Activated T-cell treated with anti-CD3 and anti-CD28 coated beads, Interleukin-2, amount 50 U/mL, for 24 hours (primary cell): ENCODE data around the gene SLK.

ENCODE experiments used
- DNase-seq: peaks from one replicate; pipeline ENCODE4 v3.0.0-alpha.2; 2020
- H3K27ac Mint-ChIP-seq: 2 replicates; pipeline ENCODE4 v1.8.0; 2020; ENCODE audit warnings: mild to moderate bottlenecking, mixed read lengths
- H3K27me3 Mint-ChIP-seq: 2 replicates; pipeline ENCODE4 v1.8.0; 2020; ENCODE audit warnings: mixed read lengths
- H3K36me3 Mint-ChIP-seq: 2 replicates; pipeline ENCODE4 v1.8.0; 2020; ENCODE audit warnings: low read depth, mixed read lengths
- H3K4me1 Mint-ChIP-seq: 2 replicates; pipeline ENCODE4 v1.8.0; 2020; ENCODE audit warnings: low read depth, mixed read lengths
- H3K4me3 Mint-ChIP-seq: 2 replicates; pipeline ENCODE4 v1.8.0; 2020; ENCODE audit warnings: mild to moderate bottlenecking, moderate library complexity, mixed read lengths
- H3K9me3 Mint-ChIP-seq: 2 replicates; pipeline ENCODE4 v1.8.0; 2020; ENCODE audit warnings: mixed read lengths

Gene SLK

DNA sequence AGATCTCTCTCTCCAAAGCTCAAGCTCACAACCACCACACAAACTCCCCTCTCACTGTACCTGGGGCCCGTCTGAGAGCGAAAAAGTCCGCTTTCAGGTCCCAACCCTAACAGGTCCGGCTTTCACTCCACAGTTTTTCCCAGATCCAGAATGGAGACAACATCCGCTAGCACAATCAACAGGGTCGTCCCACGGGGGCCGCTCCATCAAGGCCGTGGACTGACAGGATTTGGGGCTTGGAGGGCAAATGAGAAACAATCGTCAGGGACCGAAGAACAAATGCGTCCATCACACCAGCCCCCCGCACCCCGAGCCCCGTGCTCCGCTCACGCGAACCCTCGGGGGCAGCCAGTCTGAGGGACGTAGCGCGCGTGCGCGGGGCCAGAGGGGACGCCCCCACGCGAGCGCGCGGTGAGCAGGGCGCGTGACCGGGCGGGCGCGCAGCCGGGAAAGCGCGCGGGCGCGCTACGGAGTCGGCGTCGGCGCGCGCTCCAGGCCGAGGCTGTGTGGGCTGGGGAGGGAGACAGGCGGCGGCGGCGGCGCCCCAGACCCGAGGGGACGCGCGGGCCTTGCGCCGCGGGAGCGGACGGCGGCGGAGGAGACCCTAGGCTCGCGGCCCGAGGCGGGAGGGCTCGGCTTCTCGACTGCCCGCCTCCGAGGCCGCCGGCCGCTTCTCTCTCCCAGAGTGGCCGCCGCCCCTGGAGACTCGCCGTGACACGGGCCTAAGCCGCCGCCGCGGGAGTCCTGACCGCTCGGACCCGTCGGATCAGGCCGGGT lies at the start of gene SLK:
TSS of gene SLK (plus strand) at position 470 of the 777 bp plus-strand sequence. CDS start 606 bp downstream, outside the sequence.
- DNase-seq = peak; percentile 90
- H3K4me3 Mint-ChIP-seq = peak within 1 kb of the TSS; percentile 93
- H3K4me1 Mint-ChIP-seq = peaks cover 38% of the 10 kb centered on the region
- peaks cover 19% of the 10 kb centered on the region for H3K36me3 Mint-ChIP-seq
- H3K27me3 Mint-ChIP-seq = no peaks in the 10 kb centered on the region
- no peaks in the 10 kb centered on the region for H3K9me3 Mint-ChIP-seq
- peak within 1 kb of the TSS; percentile 95 for H3K27ac Mint-ChIP-seq

GRCh38 chr10:103917302-103918052 lies 49.5 kb upstream of the SLK start:
- no peaks in the 10 kb centered on the region for H3K27me3 Mint-ChIP-seq
- peaks cover 47% of the 10 kb centered on the region for H3K36me3 Mint-ChIP-seq
- peak overlapping the region; percentile 97 for H3K27ac Mint-ChIP-seq
- H3K4me3 Mint-ChIP-seq = peak overlapping the region; percentile 91
- H3K9me3 Mint-ChIP-seq = peaks cover 9% of the 10 kb centered on the region
- DNase-seq = no peak
- peaks cover 47% of the 10 kb centered on the region for H3K4me1 Mint-ChIP-seq

GRCh38 chr10:103918053-103918846 lies 48.7 kb upstream of the SLK start, which contains the start of gene STN1:
Gene STN1 (minus strand): TSS chr10:103918184. CDS start chr10:103917594, 590 bp downstream.
- Mint-ChIP-seq H3K36me3 (peaks cover 39% of the 10 kb centered on the region), H3K27ac (peak within 1 kb of the TSS; percentile 97), H3K9me3 (peaks cover 9% of the 10 kb centered on the region), H3K4me3 (peak within 1 kb of the TSS; percentile 91), H3K27me3 (no peaks in the 10 kb centered on the region), H3K4me1 (peaks cover 40% of the 10 kb centered on the region)
- peak; percentile 97 for DNase-seq

DNA sequence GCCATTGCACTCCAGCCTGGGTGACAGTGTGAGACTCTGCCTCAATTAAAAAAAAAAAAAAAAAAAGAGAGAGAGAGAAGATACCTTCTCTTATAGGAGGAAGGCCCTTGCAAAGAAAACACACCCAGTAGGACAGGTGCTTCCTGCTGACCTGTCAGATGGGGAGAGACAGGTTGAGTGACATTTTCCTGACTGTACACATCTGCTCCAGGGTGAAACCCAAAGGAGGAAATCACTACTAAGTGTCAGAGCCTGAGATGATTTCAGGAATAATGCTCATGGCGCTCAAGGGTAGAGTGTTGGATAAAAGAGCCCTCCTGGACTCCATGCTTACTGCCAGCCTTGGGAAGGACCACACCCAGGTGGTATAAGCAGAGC lies 47.3 kb upstream of the SLK start:
- no peak overlapping the region for H3K27ac Mint-ChIP-seq
- peaks cover 32% of the 10 kb centered on the region for H3K4me1 Mint-ChIP-seq
- no peak for DNase-seq
- H3K9me3 Mint-ChIP-seq = peaks cover 8% of the 10 kb centered on the region
- no peaks in the 10 kb centered on the region for H3K27me3 Mint-ChIP-seq
- H3K36me3 Mint-ChIP-seq = peaks cover 29% of the 10 kb centered on the region
- no peak overlapping the region for H3K4me3 Mint-ChIP-seq

DNA sequence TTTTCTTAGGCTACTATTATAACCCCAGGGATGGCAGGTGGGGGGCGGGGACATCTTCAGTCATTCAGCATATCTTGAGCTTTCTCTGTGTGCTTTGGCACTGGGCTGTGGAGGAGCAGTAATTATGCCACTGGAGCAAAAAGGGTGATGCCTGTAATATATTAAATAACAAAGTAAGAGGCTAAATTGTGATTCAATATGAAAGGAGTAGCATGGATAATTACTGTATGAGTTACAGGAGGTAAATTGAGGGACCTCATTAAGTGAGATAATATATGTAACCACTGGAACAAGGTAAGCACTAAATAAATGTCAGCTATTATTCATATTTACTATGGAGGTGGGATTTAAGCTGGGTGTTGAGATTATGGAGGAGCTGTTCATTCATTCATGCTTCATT lies 45.7 kb upstream of the SLK start:
- peaks cover 16% of the 10 kb centered on the region for H3K4me1 Mint-ChIP-seq
- H3K27me3 Mint-ChIP-seq = no peaks in the 10 kb centered on the region
- DNase-seq = no peak
- H3K36me3 Mint-ChIP-seq = peaks cover 13% of the 10 kb centered on the region
- no peak overlapping the region for H3K27ac Mint-ChIP-seq
- no peak overlapping the region for H3K4me3 Mint-ChIP-seq
- no peaks in the 10 kb centered on the region for H3K9me3 Mint-ChIP-seq

GRCh38 chr10:103921750-103922195 lies 45.2 kb upstream of the SLK start:
- H3K36me3 Mint-ChIP-seq = peaks cover 11% of the 10 kb centered on the region
- H3K4me1 Mint-ChIP-seq = peaks cover 12% of the 10 kb centered on the region
- no peaks in the 10 kb centered on the region for H3K27me3 Mint-ChIP-seq
- H3K9me3 Mint-ChIP-seq = no peaks in the 10 kb centered on the region
- peak; percentile 43 for DNase-seq
- no peak overlapping the region for H3K4me3 Mint-ChIP-seq
- H3K27ac Mint-ChIP-seq = no peak overlapping the region

DNA sequence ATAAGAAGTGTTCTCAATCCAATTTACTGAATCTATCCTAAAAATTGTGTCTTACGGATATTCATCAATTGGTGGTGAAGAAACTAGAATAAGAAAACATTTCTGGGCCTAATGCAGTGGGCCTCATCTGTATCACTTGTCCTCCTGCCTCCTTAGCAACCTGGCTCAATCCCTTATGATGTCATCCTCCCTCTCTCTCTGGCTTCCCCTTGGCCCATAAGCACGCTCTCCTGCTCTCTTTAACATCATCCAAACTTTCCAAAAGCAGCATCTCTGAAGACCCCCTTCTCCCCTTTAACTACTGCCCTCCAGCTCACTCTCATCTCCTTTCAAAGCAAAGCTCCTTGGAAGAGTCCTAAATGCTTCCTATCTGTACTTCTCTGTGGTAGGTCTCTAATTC lies 44.3 kb upstream of the SLK start:
- no peak for DNase-seq
- H3K27ac Mint-ChIP-seq = no peak overlapping the region
- H3K4me3 Mint-ChIP-seq = no peak overlapping the region
- H3K4me1 Mint-ChIP-seq = peaks cover 9% of the 10 kb centered on the region
- H3K36me3 Mint-ChIP-seq = peaks cover 3% of the 10 kb centered on the region
- no peaks in the 10 kb centered on the region for H3K9me3 Mint-ChIP-seq
- H3K27me3 Mint-ChIP-seq = no peaks in the 10 kb centered on the region

GRCh38 chr10:103923502-103923901 lies 43.4 kb upstream of the SLK start:
- H3K27me3 Mint-ChIP-seq = no peaks in the 10 kb centered on the region
- no peaks in the 10 kb centered on the region for H3K36me3 Mint-ChIP-seq
- DNase-seq = no peak
- no peaks in the 10 kb centered on the region for H3K9me3 Mint-ChIP-seq
- no peak overlapping the region for H3K27ac Mint-ChIP-seq
- H3K4me1 Mint-ChIP-seq = peaks cover 8% of the 10 kb centered on the region
- no peak overlapping the region for H3K4me3 Mint-ChIP-seq

GRCh38 chr10:103925591-103925990 lies 41.3 kb upstream of the SLK start:
- H3K4me1 Mint-ChIP-seq = no peaks in the 10 kb centered on the region
- H3K27me3 Mint-ChIP-seq = no peaks in the 10 kb centered on the region
- H3K27ac Mint-ChIP-seq = no peak overlapping the region
- no peak overlapping the region for H3K4me3 Mint-ChIP-seq
- no peaks in the 10 kb centered on the region for H3K36me3 Mint-ChIP-seq
- DNase-seq = no peak
- no peaks in the 10 kb centered on the region for H3K9me3 Mint-ChIP-seq

DNA sequence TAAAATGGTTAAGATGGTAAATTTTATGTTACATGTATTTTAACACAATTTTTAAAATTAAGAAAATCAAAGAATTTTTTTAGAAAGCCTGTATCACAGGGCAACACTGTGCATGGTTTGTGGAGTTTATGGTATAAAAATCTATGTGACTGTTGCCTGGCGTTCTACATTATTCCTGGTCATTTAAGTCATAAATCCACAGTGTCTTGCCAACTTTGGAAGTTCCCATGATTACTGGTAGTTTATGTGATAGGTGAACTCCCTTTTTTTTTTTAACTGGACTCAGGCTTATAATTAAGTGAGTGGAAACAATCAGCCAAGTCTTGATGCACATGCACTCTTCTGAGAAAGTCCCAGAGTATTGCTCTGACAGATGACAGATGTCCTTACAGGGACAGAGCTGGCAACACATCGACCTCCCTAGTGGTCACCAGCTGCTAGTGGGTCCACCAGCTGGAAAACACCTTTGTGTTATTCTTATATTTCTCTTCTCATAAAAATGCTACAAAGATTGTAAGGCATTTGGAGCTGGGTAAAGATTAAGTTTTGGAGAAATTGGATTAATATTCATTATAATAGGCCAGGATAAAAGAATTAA lies 40.1 kb upstream of the SLK start:
- Mint-ChIP-seq H3K27me3 (no peaks in the 10 kb centered on the region), H3K9me3 (no peaks in the 10 kb centered on the region), H3K4me3 (no peak overlapping the region), H3K27ac (no peak overlapping the region), H3K4me1 (no peaks in the 10 kb centered on the region), H3K36me3 (no peaks in the 10 kb centered on the region)
- no peak for DNase-seq

GRCh38 chr10:103928784-103929183 lies 38.2 kb upstream of the SLK start:
- Mint-ChIP-seq H3K4me1 (no peaks in the 10 kb centered on the region), H3K27me3 (no peaks in the 10 kb centered on the region), H3K9me3 (no peaks in the 10 kb centered on the region), H3K4me3 (no peak overlapping the region), H3K27ac (no peak overlapping the region), H3K36me3 (no peaks in the 10 kb centered on the region)
- DNase-seq = no peak

DNA sequence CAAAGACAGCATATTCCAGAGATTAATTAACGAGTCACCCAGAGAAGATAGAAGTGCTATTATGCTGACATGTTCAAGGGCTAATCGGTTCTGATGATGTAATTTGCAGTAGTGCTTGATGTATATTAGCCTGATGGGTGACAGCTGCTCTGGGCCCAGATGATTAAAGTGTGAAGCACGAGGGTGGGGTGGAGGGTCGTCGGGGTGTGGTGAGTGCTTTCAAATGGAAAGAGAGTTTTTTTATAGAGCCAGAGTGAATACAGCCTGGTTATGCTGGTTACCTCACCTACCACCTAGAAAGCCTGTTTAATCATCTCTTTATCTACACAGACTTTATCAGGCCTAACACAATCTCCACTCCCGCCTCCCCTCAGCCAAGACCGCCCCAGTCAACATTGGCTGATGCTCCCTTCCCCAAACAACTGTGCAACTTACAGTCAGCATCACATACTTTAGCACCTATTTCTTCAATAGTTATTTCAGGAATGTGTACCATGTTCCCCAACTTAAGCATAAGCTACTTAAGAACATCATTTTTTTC lies 37.5 kb upstream of the SLK start:
- no peaks in the 10 kb centered on the region for H3K9me3 Mint-ChIP-seq
- H3K4me1 Mint-ChIP-seq = no peaks in the 10 kb centered on the region
- H3K27ac Mint-ChIP-seq = no peak overlapping the region
- no peak for DNase-seq
- no peaks in the 10 kb centered on the region for H3K27me3 Mint-ChIP-seq
- H3K36me3 Mint-ChIP-seq = no peaks in the 10 kb centered on the region
- H3K4me3 Mint-ChIP-seq = no peak overlapping the region

GRCh38 chr10:103930449-103930848 lies 36.5 kb upstream of the SLK start:
- Mint-ChIP-seq H3K27me3 (no peaks in the 10 kb centered on the region), H3K27ac (no peak overlapping the region), H3K36me3 (no peaks in the 10 kb centered on the region), H3K4me3 (no peak overlapping the region), H3K4me1 (no peaks in the 10 kb centered on the region), H3K9me3 (no peaks in the 10 kb centered on the region)
- no peak for DNase-seq

GRCh38 chr10:103930881-103931280 lies 36.1 kb upstream of the SLK start:
- Mint-ChIP-seq H3K27ac (no peak overlapping the region), H3K27me3 (no peaks in the 10 kb centered on the region), H3K36me3 (no peaks in the 10 kb centered on the region), H3K4me3 (no peak overlapping the region), H3K4me1 (no peaks in the 10 kb centered on the region), H3K9me3 (no peaks in the 10 kb centered on the region)
- DNase-seq = no peak
